AG04450 (cell line): ENCODE results near the gene MRPS6. TPM values are rescaled to one million over a fixed set of nuclear protein-coding genes. Genes with fewer than 3 reads are reported as not detected.
A peak's percentile ranks its signal among the peaks of the same experiment; 100 is the strongest.

Experiments used
- CTCF ChIA-PET: fragments of 300-600, 350-600 bp; formaldehyde crosslinking; extraction: SDS; loops from one replicate; lab custom pipeline; 2022; ENCODE audit warnings: antibody characterized with exemption, inconsistent platforms; lab: Charles Lee
- POLR2A ChIA-PET: fragments of 350-600 bp; formaldehyde crosslinking; extraction: SDS; loops from one replicate; lab custom pipeline; 2021; ENCODE audit warnings: antibody characterized with exemption, inconsistent platforms; lab: Yijun Ruan, JAX
- DNase-seq: peaks from one replicate; pipeline ENCODE4 v3.0.0-alpha.2; 2011; ENCODE audit warnings: low read depth, low spot score
- H3K27ac ChIP-seq: one replicate; pipeline ENCODE4 v1.5.1; 2012; ENCODE audit warnings: low read depth, low read length, control low read depth
- H3K27me3 ChIP-seq: one replicate; pipeline ENCODE4 v1.6.0; 2012; ENCODE audit warnings: low read length; ENCODE audit not compliant: control insufficient read depth, insufficient read depth
- H3K4me3 ChIP-seq: 2 replicates; pipeline ENCODE4 v1.5.1; 2011; ENCODE audit warnings: mild to moderate bottlenecking, low read depth, low read length, control low read depth
- H3K9me3 ChIP-seq: 2 replicates; pipeline ENCODE4 v1.5.1; 2012; ENCODE audit warnings: low read length; ENCODE audit not compliant: control insufficient read depth, insufficient read depth
- polyA plus RNA-seq: library from polyadenylated mRNA; depleted of rRNA; stranded (reverse); fragments of >200 nt; gene quantifications from 2 replicates; pipeline ENCODE4 v1.2.3, GENCODE V29; 2011
- TF ChIP-seq, protein P1 (sequence below): IDR thresholded peaks from 2 replicates; pipeline ENCODE4 v1.5.1; 2011; ENCODE audit warnings: low read depth, low read length, control low read depth, inconsistent platforms

MRPS6 gene
- polyA plus RNA-seq, 1 experiment: 35.8 TPM

DNA sequence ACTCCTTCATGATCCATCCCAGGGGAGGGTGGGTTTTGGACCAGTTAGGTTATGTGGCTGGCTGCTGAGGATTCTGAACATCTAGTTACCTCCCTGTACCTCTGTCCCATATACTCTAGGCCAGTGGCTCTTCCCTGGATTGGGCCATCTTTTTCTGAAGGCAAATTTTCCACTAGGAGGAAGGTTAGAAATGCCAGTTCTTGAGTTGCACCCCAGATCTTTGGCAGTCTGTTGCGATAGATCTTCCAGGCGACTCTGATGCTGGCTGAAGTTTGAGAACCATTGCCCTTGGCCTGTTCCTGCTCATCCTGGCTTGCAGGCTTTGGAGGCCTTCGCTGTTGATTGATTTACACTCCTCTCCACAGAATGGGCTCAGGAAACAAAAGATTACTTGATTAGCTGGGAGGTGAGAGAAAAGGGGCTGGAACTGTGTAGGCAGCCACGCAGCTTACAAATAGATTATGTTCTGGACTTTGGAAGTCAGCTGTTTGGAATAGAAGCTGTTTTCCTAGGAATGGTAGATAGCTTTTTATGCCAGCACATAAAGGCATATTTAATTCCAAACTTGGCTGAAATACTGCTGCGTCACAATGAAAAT lies 110.1 kb downstream of the MRPS6 start:
- no peak overlapping the region for H3K27ac ChIP-seq

DNA sequence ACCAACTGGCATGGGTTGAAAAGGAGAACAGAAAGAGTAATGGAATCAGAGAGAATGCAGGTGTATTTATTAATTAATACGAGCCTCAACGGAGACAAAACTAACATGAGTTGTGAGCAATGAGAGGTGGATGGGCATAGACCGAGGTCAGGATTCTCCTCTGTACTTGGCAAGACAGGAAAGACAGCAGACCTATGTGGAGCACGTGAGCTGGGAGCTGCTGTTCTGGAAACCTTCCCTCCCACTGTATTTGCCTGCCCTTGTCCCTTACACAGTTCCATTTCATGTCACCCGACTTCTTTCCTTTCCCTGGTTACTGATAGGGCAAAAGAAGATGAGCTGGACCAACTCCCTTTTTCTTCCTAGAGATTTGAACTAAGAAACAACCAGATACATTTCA lies 110.9 kb downstream of the MRPS6 start:
- DNase-seq: no peak
- H3K9me3 ChIP-seq: peaks cover 3% of the 10 kb centered on the region; the same call in 1 of the 2 replicates
- ChIA-PET POLR2A (no interaction called here), CTCF (no interaction called here)
- peaks cover 3% of the 10 kb centered on the region for H3K27me3 ChIP-seq
- TF ChIP-seq, protein P1, sequence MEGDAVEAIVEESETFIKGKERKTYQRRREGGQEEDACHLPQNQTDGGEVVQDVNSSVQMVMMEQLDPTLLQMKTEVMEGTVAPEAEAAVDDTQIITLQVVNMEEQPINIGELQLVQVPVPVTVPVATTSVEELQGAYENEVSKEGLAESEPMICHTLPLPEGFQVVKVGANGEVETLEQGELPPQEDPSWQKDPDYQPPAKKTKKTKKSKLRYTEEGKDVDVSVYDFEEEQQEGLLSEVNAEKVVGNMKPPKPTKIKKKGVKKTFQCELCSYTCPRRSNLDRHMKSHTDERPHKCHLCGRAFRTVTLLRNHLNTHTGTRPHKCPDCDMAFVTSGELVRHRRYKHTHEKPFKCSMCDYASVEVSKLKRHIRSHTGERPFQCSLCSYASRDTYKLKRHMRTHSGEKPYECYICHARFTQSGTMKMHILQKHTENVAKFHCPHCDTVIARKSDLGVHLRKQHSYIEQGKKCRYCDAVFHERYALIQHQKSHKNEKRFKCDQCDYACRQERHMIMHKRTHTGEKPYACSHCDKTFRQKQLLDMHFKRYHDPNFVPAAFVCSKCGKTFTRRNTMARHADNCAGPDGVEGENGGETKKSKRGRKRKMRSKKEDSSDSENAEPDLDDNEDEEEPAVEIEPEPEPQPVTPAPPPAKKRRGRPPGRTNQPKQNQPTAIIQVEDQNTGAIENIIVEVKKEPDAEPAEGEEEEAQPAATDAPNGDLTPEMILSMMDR: no peak
- no peak overlapping the region for H3K4me3 ChIP-seq
- no peak overlapping the region for H3K27ac ChIP-seq

More for the DNA sequence above, 110.1 kb downstream of the MRPS6 start:
- ChIA-PET CTCF (no interaction called here), POLR2A (no interaction called here)
- H3K4me3 ChIP-seq: no peak overlapping the region
- H3K27me3 ChIP-seq: peaks cover 3% of the 10 kb centered on the region
- TF ChIP-seq, protein P1: no peak
- DNase-seq: no peak
- peaks cover 3% of the 10 kb centered on the region; the same call in 1 of the 2 replicates for H3K9me3 ChIP-seq

DNA sequence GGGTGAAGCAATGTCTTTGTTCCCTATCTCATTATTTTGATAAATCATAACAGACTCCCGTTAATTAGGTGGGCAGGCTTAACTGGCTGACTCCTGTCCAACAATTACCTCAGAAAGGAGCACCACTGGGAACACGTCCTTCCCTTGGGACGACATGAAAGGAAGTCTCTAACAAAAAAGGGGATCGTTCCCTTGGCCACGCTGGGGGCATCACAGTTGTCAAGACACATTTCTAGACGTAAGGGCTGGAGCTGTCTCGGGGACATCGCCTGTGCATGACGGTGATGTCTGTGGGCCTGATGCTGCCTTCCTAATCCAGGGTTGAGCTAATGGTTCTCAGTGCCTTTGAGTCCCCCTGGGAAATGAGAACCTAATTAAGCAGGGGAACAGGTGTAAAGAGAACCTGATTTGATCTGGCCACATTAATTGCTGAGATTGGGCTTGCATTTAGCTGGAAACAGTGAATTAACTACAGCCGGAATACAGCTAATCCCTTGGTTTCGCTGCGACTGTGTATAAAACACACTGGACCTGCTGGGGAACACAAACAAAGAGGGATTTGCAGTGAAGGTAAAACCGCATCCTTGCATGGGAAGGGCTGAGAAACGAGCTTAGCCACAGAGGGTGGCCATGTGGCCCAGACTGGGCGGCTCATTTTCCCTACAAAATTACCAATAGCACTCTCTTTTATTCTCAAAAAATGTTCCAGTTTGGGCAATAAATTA lies 111.8 kb downstream of the MRPS6 start:
- POLR2A ChIA-PET: no interaction called here
- Histone ChIP-seq H3K4me3 (no peak overlapping the region), H3K27ac (no peak overlapping the region), H3K9me3 (peaks cover 3% of the 10 kb centered on the region; the same call in 1 of the 2 replicates), H3K27me3 (peaks cover 3% of the 10 kb centered on the region)
- TF ChIP-seq, protein P1: no peak
- CTCF ChIA-PET: no interaction called here
- no peak for DNase-seq

DNA sequence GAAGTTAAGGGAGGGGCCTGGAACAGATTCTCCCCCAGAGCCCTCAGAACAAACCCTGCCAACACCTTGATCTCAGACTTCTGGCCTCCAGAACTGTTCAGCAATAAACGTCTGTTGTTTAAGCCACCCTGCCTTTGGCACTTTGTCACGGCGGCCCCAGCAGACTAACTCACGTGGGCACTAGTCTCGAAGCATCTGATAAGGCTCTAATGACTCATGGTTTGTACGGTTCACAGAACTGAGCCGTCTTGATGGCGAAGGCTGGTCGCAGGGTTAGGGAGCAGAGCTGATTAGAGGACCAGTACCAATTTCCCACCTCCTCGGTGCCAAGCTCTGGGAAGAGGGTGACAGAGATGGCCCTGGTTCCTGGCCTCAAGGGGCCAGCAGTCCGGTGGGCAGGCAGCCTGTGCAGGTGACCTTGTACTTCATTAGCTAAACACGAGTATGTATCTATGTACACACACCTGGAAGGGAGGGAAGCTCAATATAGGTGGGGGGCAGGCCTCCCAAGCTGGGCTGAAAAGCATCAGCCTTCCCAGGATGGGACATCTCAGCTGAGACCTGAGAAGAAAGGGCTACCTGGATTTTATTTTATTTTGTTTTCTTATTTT lies 112.8 kb downstream of the MRPS6 start:
- no peak overlapping the region for H3K4me3 ChIP-seq
- POLR2A ChIA-PET: no interaction called here
- peaks cover 3% of the 10 kb centered on the region for H3K27me3 ChIP-seq
- H3K9me3 ChIP-seq: peaks cover 3% of the 10 kb centered on the region; the same call in 1 of the 2 replicates
- peak overlapping the region; percentile 21 for H3K27ac ChIP-seq
- TF ChIP-seq, protein P1: no peak
- CTCF ChIA-PET: interaction anchor here (2.0 kb wide), 1 partner anchor 16 kb away, joined by 11 read pairs; no protein-coding TSS in a partner anchor
- no peak for DNase-seq
